ENCODE measurements around the gene EFCAB14. TPM values are rescaled to one million over a fixed set of nuclear protein-coding genes. Genes with fewer than 3 reads are reported as not detected.
A peak's percentile ranks its signal among the peaks of the same experiment; 100 is the strongest.
"Not testable (repeated sequence)": the region's sequence is repeated elsewhere in the genome, so short reads cannot be mapped to it uniquely, and the experiment has no call there.

EFCAB14 gene
- total and polyA plus RNA-seq, 3 experiments from 2014 or later = 41.2 to 135 (median 43.5) TPM

DNA sequence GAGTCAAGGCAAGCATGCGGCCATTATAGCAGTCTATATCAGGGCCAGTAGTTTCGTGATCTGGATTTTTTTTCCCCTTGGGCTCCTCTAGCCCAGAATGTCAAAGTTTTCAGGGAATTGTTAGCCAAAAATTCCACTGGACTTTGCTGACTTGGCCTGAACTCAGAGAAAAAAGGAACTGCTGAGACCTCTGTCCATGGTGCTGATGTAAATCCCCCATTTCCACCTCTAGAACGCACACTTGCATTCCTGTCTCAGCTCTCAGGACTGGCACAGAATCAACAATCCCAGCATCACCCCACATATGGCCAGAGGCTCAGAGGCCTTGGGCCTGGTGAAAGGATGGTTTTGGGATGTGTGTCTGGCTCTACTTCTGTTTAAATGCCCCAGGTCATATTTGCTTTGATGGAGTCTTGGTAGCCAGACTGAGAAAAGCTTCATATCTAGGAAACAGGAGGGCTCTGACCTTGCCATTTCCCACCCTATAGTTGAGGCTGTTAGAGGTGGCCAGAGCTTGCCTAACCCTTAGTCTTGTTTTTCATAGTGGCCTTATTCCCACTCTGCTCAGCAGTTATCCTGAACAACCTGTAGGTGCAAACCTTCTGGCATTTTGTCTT, 16.9 kb upstream of the EFCAB14 start:
- H3K27me3 Mint-ChIP-seq = peaks cover 18 to 37% of the 10 kb centered on the region in 2 donors
- peaks cover 0 to 16% (median 8%) of the 10 kb centered on the region in 5 donors for H3K9me3 Mint-ChIP-seq
- Histone ChIP-seq H3K27me3 (ENCODE audit: insufficient read depth, low read length, poor library complexity, severe bottlenecking) (no peaks in the 10 kb centered on the region), H3K4me1 (ENCODE audit: insufficient read depth, low read length) (no peaks in the 10 kb centered on the region), H3K27ac (ENCODE audit: low read depth, low read length) (no peak overlapping the region), H3K36me3 (ENCODE audit: insufficient read depth, low read length) (no peaks in the 10 kb centered on the region), H3K4me3 (ENCODE audit: low read length) (no peak overlapping the region), H3K9me3 (ENCODE audit: low read length) (no peaks in the 10 kb centered on the region)
- DNase-seq = peak in 1 of 5 donors; percentile 15
- POLR2A ChIA-PET = no interaction called here
- no peak overlapping the region for H3K27ac Mint-ChIP-seq
- H3K36me3 Mint-ChIP-seq = no peaks in the 10 kb centered on the region
- H3K4me1 Mint-ChIP-seq = no peaks in the 10 kb centered on the region
- H3K4me3 Mint-ChIP-seq = no peak overlapping the region
- CTCF ChIA-PET = no interaction called here

DNA sequence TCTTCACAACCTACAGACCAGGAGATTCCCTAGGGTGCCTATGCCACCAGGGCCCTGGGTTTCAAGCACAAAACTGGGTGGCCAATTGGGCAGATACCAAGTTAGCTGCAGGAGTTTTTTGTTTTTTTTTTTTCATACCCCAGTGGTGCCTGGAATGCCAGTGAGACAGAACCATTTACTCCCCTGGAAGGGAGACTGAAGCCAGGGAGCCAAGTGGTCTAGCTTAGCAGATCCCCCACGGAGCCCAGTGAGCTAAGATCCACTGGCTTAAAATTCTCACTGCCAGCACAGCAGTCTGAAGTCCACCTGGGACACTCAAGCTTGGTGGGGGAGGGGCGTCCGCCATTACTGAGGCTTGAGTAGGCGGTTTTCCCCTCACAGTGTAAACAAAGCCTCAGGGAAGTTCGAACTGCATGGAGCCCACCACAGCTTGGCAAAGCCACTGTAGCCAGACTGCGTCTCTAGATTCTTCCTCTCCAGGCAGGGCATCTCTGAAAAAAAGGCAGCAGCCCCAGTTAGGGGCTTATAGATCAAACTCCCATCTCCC, 9.5 kb upstream of the EFCAB14 start:
- peaks cover 40 to 66% of the 10 kb centered on the region in 2 donors for H3K27me3 Mint-ChIP-seq

DNA sequence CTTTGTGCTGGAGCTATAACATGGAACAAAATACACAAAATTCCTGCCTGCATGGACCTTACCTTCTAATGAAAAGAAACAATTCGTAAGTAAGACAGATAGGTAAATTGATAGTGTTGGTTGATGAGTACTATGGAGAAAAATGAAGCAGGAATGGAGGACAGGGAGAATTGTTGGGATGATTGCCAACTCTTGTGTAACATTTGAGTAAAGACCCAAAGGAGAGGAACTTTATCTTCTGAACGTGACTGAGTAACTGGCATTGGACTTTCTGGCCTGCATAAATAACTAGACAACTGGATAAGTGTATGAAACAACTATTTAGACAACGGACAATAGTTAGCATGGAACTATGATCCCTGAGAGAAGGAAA, 6.8 kb upstream of the EFCAB14 start:
- H3K9me3 Mint-ChIP-seq = peaks cover 0 to 4% (median 2%) of the 10 kb centered on the region in 5 donors
- Histone ChIP-seq H3K4me3 (ENCODE audit: low read length) (no peak overlapping the region), H3K36me3 (ENCODE audit: insufficient read depth, low read length) (no peaks in the 10 kb centered on the region), H3K9me3 (ENCODE audit: low read length) (no peaks in the 10 kb centered on the region), H3K27ac (ENCODE audit: low read depth, low read length) (no peak overlapping the region), H3K4me1 (ENCODE audit: insufficient read depth, low read length) (no peaks in the 10 kb centered on the region), H3K27me3 (ENCODE audit: insufficient read depth, low read length, poor library complexity, severe bottlenecking) (peaks cover 5% of the 10 kb centered on the region)
- H3K4me1 Mint-ChIP-seq = peaks cover 0 to 4% (median 0%) of the 10 kb centered on the region in 3 donors
- ChIA-PET POLR2A (interaction anchor here (1.0 kb wide), 1 partner anchor 193 kb away, joined by 3 read pairs; no protein-coding TSS in a partner anchor), CTCF (interaction anchor here (0.8 to 2.1 kb wide), 5 partner anchors 57 to 193 kb away, joined by 3 to 7 read pairs (median 4); partner anchors contain the start of genes ATPAF1 and MKNK1)
- no peak for DNase-seq
- peaks cover 31 to 49% of the 10 kb centered on the region in 2 donors for H3K27me3 Mint-ChIP-seq
- H3K36me3 Mint-ChIP-seq = no peaks in the 10 kb centered on the region
- no peak overlapping the region for H3K4me3 Mint-ChIP-seq
- no peak overlapping the region for H3K27ac Mint-ChIP-seq

More for the DNA sequence above, 9.5 kb upstream of the EFCAB14 start:
- H3K4me3 Mint-ChIP-seq; H3K4me1 ChIP-seq (ENCODE audit: insufficient read depth, low read length); H3K4me3 ChIP-seq (ENCODE audit: low read length); H3K27ac Mint-ChIP-seq; DNase-seq; CTCF ChIA-PET; H3K36me3 ChIP-seq (ENCODE audit: insufficient read depth, low read length); H3K27ac ChIP-seq (ENCODE audit: low read depth, low read length); POLR2A ChIA-PET; H3K36me3 Mint-ChIP-seq; H3K27me3 ChIP-seq (ENCODE audit: insufficient read depth, low read length, poor library complexity, severe bottlenecking); H3K9me3 ChIP-seq (ENCODE audit: low read length); H3K4me1 Mint-ChIP-seq: not testable (repeated sequence)
- peaks cover 0 to 16% (median 9%) of the 10 kb centered on the region in 5 donors for H3K9me3 Mint-ChIP-seq

- Mint-ChIP-seq H3K27me3 (peaks cover 31 to 44% of the 10 kb centered on the region in 2 donors), H3K9me3 (peaks cover 0 to 3% (median 0%) of the 10 kb centered on the region in 5 donors), H3K27ac (peak overlapping the region in 1 of 8 donors; percentile 87), H3K4me3 (no peak overlapping the region), H3K36me3 (no peaks in the 10 kb centered on the region), H3K4me1 (peaks cover 0 to 4% (median 0%) of the 10 kb centered on the region in 3 donors)
- peak; percentile 38 to 77 (median 62) for DNase-seq
- H3K9me3 ChIP-seq (ENCODE audit: low read length) = no peaks in the 10 kb centered on the region
- no peak overlapping the region for H3K27ac ChIP-seq (ENCODE audit: low read depth, low read length)
- POLR2A ChIA-PET = interaction anchor here (1.0 kb wide), 1 partner anchor 192 kb away, joined by 3 read pairs; no protein-coding TSS in a partner anchor
- H3K4me3 ChIP-seq (ENCODE audit: low read length) = no peak overlapping the region
- no peaks in the 10 kb centered on the region for H3K36me3 ChIP-seq (ENCODE audit: insufficient read depth, low read length)
- H3K27me3 ChIP-seq (ENCODE audit: insufficient read depth, low read length, poor library complexity, severe bottlenecking) = peaks cover 5% of the 10 kb centered on the region
- H3K4me1 ChIP-seq (ENCODE audit: insufficient read depth, low read length) = no peaks in the 10 kb centered on the region
- CTCF ChIA-PET = interaction anchor here (0.5 to 2.1 kb wide), 14 partner anchors 12 to 248 kb away, joined by 3 to 7 read pairs (median 4); partner anchors contain the start of genes ATPAF1, KNCN and MKNK1
Measured at GRCh38 chr1:46724991-46725735, 6.2 kb upstream of the EFCAB14 start.

DNA sequence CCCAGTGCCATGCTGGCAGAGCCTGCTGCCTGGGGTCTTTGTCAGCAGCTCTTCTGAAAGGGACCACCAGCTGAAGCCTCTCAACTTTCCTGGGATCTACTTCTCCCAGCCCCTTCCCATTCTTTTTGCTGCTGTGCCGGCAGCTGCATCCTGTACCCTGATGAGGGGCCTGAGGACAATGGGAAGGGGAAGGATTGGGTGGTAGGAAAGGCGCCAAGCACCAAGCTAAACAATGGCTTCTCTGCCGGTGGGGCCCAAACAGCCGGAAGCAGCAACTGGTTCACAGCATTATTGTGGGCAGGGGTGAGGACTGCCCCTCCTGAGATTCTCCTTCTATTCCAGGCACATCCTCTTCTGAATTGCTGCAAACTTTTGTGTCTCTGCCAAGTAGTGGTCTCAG, 5.0 kb upstream of the EFCAB14 start:
- peaks cover 0 to 3% (median 0%) of the 10 kb centered on the region in 5 donors for H3K9me3 Mint-ChIP-seq
- peaks cover 9 to 13% (median 11%) of the 10 kb centered on the region in 3 donors for H3K4me1 Mint-ChIP-seq
- H3K36me3 ChIP-seq (ENCODE audit: insufficient read depth, low read length) = no peaks in the 10 kb centered on the region
- POLR2A ChIA-PET = no interaction called here
- no peaks in the 10 kb centered on the region for H3K9me3 ChIP-seq (ENCODE audit: low read length)
- peaks cover 0 to 1% (median 0%) of the 10 kb centered on the region in 3 donors for H3K36me3 Mint-ChIP-seq
- H3K27me3 ChIP-seq (ENCODE audit: insufficient read depth, low read length, poor library complexity, severe bottlenecking) = peaks cover 5% of the 10 kb centered on the region
- no peak overlapping the region for H3K27ac Mint-ChIP-seq
- H3K27me3 Mint-ChIP-seq = peaks cover 27 to 32% of the 10 kb centered on the region in 2 donors
- no peak overlapping the region for H3K27ac ChIP-seq (ENCODE audit: low read depth, low read length)
- no peak overlapping the region for H3K4me3 Mint-ChIP-seq
- H3K4me1 ChIP-seq (ENCODE audit: insufficient read depth, low read length) = peaks cover 7% of the 10 kb centered on the region
- CTCF ChIA-PET = interaction anchor here (1.1 to 2.1 kb wide), 4 partner anchors 16 to 191 kb away, joined by 3 to 6 read pairs (median 4); partner anchors contain the start of gene ATPAF1
- DNase-seq = no peak
- no peak overlapping the region for H3K4me3 ChIP-seq (ENCODE audit: low read length)

DNA sequence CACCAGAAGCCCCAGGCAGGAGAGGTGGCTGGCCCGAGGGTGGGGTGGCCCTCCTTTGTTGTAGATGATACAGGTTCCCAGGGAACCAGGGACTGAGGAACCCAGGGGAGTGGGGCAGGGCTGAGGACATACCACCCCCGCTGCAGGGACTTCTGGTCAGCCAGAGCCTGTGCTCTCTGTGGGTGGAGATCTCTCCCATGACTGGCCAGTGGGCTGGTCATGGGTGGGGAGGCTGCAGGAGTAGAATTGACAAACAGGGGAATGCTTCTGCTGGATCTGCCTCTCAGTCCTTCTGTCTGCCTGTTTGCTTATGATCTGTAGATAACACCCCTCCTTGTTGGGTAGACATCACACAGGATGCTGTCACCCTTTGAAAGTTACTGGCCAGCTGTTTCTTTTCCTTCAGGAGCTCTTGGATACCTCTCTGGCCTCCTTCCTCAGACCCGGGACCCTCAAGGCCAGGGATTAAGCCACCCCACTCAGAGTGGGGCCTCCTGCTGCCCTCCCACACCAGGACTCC, 2.8 kb upstream of the EFCAB14 start:
- CTCF ChIA-PET = no interaction called here
- no peaks in the 10 kb centered on the region for H3K36me3 ChIP-seq (ENCODE audit: insufficient read depth, low read length)
- POLR2A ChIA-PET = no interaction called here
- H3K4me3 ChIP-seq (ENCODE audit: low read length) = no peak overlapping the region
- Mint-ChIP-seq H3K4me3 (peak overlapping the region in 1 of 7 donors; percentile 35), H3K36me3 (peaks cover 0 to 14% (median 0%) of the 10 kb centered on the region in 3 donors), H3K27ac (peak overlapping the region in 1 of 8 donors; percentile 57), H3K4me1 (peaks cover 26 to 30% (median 28%) of the 10 kb centered on the region in 3 donors), H3K9me3 (peaks cover 0 to 3% (median 0%) of the 10 kb centered on the region in 5 donors), H3K27me3 (peaks cover 11 to 14% of the 10 kb centered on the region in 2 donors)
- H3K4me1 ChIP-seq (ENCODE audit: insufficient read depth, low read length) = peaks cover 25% of the 10 kb centered on the region
- no peak for DNase-seq
- H3K9me3 ChIP-seq (ENCODE audit: low read length) = no peaks in the 10 kb centered on the region
- peaks cover 5% of the 10 kb centered on the region for H3K27me3 ChIP-seq (ENCODE audit: insufficient read depth, low read length, poor library complexity, severe bottlenecking)
- H3K27ac ChIP-seq (ENCODE audit: low read depth, low read length) = no peak overlapping the region

- Mint-ChIP-seq H3K27me3 (peaks cover 9 to 11% of the 10 kb centered on the region in 2 donors), H3K4me1 (peaks cover 31 to 35% (median 34%) of the 10 kb centered on the region in 3 donors), H3K27ac (no peak overlapping the region), H3K36me3 (peaks cover 0 to 19% (median 2%) of the 10 kb centered on the region in 3 donors), H3K9me3 (peaks cover 0 to 2% (median 0%) of the 10 kb centered on the region in 5 donors), H3K4me3 (peak overlapping the region in 1 of 7 donors; percentile 14)
- H3K27me3 ChIP-seq (ENCODE audit: insufficient read depth, low read length, poor library complexity, severe bottlenecking) = peaks cover 5% of the 10 kb centered on the region
- H3K4me3 ChIP-seq (ENCODE audit: low read length) = no peak overlapping the region
- CTCF ChIA-PET = no interaction called here
- H3K36me3 ChIP-seq (ENCODE audit: insufficient read depth, low read length) = no peaks in the 10 kb centered on the region
- no peak for DNase-seq
- POLR2A ChIA-PET = no interaction called here
- peaks cover 30% of the 10 kb centered on the region for H3K4me1 ChIP-seq (ENCODE audit: insufficient read depth, low read length)
- no peak overlapping the region for H3K27ac ChIP-seq (ENCODE audit: low read depth, low read length)
- H3K9me3 ChIP-seq (ENCODE audit: low read length) = no peaks in the 10 kb centered on the region
Measured at GRCh38 chr1:46721204-46721603, 2.3 kb upstream of the EFCAB14 start.

Data from CD8-positive, alpha-beta memory T cell (primary cell).